ENCODE measurements around the gene MMP25.

MMP25 gene

DNA sequence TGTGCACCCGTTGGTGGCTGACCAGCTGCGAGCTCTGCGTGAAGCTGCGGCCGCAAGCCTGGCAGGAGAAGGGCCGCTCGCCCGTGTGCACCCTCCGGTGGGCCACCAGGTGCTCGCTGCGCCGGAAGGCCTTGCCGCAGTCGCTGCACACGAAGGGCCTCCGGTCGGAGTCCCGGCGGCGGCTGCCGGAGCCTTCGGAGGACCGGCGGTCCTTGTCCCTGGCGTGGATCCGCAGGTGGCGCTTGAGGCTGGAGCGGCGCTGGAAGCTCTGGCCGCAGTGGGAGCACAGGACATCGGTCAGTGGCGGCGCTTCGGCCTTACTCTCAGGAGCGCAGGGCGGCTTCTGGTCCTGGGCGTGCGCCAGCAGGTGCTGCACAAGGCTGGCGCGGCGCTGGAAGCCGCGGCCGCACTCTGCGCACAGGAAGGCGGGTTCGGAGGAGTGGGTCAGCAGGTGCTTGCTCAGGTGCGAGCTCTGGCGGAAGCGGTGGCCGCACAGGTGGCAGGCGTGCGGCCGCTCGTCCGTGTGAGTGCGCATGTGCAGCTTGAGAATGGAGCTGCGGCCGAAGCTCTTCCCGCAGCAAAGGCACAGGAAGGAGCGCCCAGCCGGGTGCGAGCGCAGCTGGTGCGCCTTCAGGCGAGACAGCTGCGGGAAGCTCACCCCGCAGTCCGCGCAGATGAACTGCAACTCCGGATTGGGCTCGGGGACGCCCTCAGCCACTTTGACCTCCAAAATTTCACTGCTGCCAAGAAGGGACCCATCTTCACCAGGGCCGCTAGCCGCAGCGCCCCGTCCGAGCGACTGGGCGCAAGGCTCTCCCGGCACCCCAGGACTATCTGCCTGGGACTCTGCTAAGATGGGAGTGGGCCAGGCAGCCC, 43.6 kb downstream of the MMP25 start:
- no peak overlapping the region for H3K4me3 ChIP-seq (ENCODE audit: low read length)
- TF ChIP-seq, protein P1, sequence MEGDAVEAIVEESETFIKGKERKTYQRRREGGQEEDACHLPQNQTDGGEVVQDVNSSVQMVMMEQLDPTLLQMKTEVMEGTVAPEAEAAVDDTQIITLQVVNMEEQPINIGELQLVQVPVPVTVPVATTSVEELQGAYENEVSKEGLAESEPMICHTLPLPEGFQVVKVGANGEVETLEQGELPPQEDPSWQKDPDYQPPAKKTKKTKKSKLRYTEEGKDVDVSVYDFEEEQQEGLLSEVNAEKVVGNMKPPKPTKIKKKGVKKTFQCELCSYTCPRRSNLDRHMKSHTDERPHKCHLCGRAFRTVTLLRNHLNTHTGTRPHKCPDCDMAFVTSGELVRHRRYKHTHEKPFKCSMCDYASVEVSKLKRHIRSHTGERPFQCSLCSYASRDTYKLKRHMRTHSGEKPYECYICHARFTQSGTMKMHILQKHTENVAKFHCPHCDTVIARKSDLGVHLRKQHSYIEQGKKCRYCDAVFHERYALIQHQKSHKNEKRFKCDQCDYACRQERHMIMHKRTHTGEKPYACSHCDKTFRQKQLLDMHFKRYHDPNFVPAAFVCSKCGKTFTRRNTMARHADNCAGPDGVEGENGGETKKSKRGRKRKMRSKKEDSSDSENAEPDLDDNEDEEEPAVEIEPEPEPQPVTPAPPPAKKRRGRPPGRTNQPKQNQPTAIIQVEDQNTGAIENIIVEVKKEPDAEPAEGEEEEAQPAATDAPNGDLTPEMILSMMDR (conservative IDR thresholded peaks at IDR 0.05; ENCODE audit: low read depth, low read length): no peak
- no peak for DNase-seq (ENCODE audit: low read depth)

GRCh38 chr16:3091551-3091950, 45.2 kb downstream of the MMP25 start:
- TF ChIP-seq, protein P1 (conservative IDR thresholded peaks at IDR 0.05; ENCODE audit: low read depth, low read length): no peak

DNA sequence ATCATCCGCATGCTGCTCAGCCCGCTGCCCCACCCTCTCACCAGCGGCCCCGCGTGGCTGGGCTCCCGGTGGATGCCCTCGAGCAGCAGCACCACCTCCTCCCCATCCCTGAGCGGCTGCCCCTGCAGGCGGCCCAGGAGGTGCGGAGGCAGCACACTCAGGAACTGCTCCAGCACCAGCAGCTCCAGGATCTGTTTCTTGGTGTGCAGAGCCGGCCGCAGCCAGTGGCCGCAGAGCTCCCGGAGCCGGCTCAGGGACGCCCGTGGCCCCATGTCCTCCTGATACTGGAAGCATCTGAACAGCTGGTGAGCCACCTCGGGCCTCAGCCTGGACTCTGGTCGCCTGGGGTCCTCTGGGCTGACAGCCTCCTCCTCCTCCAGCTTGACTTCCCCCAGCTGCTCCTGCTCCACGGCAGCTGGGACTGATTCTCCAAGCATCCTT, 46.2 kb downstream of the MMP25 start:
- TF ChIP-seq, protein P1 (conservative IDR thresholded peaks at IDR 0.05; ENCODE audit: low read depth, low read length): no peak
- no peak for DNase-seq (ENCODE audit: low read depth)
- H3K4me3 ChIP-seq (ENCODE audit: low read length): no peak overlapping the region

More at GRCh38 chr16:3091551-3091950, 45.2 kb downstream of the MMP25 start:
- no peak overlapping the region for H3K4me3 ChIP-seq (ENCODE audit: low read length)
- no peak for DNase-seq (ENCODE audit: low read depth)

DNA sequence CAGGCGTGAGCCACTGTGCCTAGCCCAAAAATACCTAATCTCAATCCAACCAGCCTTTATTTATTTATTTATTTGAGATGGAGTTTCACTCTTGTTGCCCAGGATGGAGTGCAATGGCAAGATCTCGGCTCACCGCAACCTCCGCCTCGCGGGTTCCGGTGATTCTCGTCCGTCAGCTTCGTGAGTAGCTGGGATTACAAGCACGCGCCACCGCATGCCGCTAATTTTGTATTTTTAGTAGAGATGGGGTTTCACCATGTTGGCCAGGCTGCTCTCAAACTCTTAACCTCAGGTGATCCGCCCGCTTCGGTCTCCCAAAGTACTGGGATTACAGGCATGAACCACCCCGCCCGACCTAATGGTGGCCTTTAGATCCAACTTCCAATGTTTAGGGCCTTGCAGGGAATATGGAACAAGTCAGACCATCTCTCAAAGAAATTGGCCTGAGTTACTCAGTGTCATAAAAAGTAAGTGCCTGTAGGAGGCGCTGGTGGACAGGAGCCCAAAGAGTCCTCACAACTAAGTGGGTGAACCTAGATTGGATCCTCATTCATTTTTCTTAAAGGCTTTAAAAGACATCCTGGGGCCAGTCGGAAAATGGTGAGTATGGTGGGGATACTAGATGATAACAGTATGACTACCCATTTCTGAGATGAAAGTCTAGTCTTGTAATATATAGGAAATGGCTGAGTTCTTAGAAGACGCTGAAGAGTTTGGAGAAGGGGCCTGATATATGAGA, 48.1 kb downstream of the MMP25 start:
- no peak for DNase-seq (ENCODE audit: low read depth)
- no peak overlapping the region for H3K4me3 ChIP-seq (ENCODE audit: low read length)
- TF ChIP-seq, protein P1 (conservative IDR thresholded peaks at IDR 0.05; ENCODE audit: low read depth, low read length): peak; percentile 57

DNA sequence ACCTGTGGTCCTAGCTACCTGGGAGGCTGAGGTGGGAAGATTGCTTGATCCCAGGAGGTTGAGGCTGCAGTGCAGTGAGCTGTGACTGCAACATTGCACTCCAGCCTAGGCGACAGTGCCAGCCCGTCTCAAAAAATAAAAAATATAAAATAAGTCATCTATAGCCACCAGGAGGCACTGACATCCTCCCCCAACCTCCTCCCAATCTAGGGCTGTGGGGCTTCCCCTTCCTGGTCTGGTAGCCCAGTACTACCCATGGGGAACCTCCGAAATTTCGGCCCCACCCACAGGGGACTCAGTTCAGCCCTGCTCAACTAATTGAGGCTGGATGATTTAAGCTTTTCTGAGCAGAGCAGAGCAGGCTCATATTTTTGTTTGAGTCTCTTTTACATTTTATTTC, 49.5 kb downstream of the MMP25 start:
- DNase-seq (ENCODE audit: low read depth): no peak
- no peak overlapping the region for H3K4me3 ChIP-seq (ENCODE audit: low read length)
- TF ChIP-seq, protein P1 (conservative IDR thresholded peaks at IDR 0.05; ENCODE audit: low read depth, low read length): peak; percentile 23

GRCh38 chr16:3096362-3096761, 50.0 kb downstream of the MMP25 start:
- H3K4me3 ChIP-seq (ENCODE audit: low read length): no peak overlapping the region
- TF ChIP-seq, protein P1 (conservative IDR thresholded peaks at IDR 0.05; ENCODE audit: low read depth, low read length): no peak
- DNase-seq (ENCODE audit: low read depth): no peak
